Neural progenitor cell (in vitro differentiated cells): ENCODE measurements around the gene STRAP. TPM values are rescaled to one million over a fixed set of nuclear protein-coding genes. Genes with fewer than 3 reads are reported as not detected.

ENCODE experiments used
- DNase-seq: peaks from one replicate; pipeline ENCODE4 v3.0.0-alpha.2; 2016; ENCODE audit warnings: low spot score
- H2AFZ ChIP-seq: fragments of 200-600 bp; sonication (generic); replicated peaks from 2 replicates; pipeline ENCODE4 v1.6.1; 2016; ENCODE audit warnings: antibody characterized with exemption
- H3F3A ChIP-seq: fragments of 200-600 bp; sonication (generic); 2 replicates; pipeline ENCODE4 v1.6.1; 2016; ENCODE audit warnings: antibody characterized with exemption, low read depth
- H3K27ac ChIP-seq: fragments of 200-600 bp; sonication (generic); 2 replicates; pipeline ENCODE4 v1.5.1; 2016; ENCODE audit warnings: mild to moderate bottlenecking
- H3K27me3 ChIP-seq: fragments of 200-600 bp; sonication (generic); 2 replicates; pipeline ENCODE4 v1.6.1; 2016; ENCODE audit warnings: mild to moderate bottlenecking, moderate library complexity
- H3K36me3 ChIP-seq: fragments of 200-600 bp; sonication (generic); 2 replicates; pipeline ENCODE4 v1.5.1; 2016
- H3K4me1 ChIP-seq: fragments of 200-600 bp; sonication (generic); 2 replicates; pipeline ENCODE4 v1.6.1; 2016; ENCODE audit warnings: mixed run types
- H3K4me2 ChIP-seq: fragments of 200-600 bp; sonication (generic); 2 replicates; pipeline ENCODE4 v1.6.1; 2016
- H3K4me3 ChIP-seq: fragments of 200-600 bp; sonication (generic); 2 replicates; pipeline ENCODE4 v1.5.1; 2016
- H3K79me2 ChIP-seq: fragments of 200-600 bp; sonication (generic); 2 replicates; pipeline ENCODE4 v1.6.1; 2016; ENCODE audit warnings: low read depth
- H3K9ac ChIP-seq: fragments of 200-600 bp; sonication (generic); 2 replicates; pipeline ENCODE4 v1.6.1; 2016
- H3K9me3 ChIP-seq: fragments of 200-600 bp; sonication (generic); 2 replicates; pipeline ENCODE4 v1.5.1; 2016; ENCODE audit warnings: low read depth
- H4K20me1 ChIP-seq: fragments of 200-600 bp; sonication (generic); 2 replicates; pipeline ENCODE4 v1.6.1; 2016; ENCODE audit warnings: low read depth
- H3K27ac Mint-ChIP-seq: 3 replicates; pipeline ENCODE4 v1.8.0; 2021; ENCODE audit warnings: mixed read lengths
- H3K27me3 Mint-ChIP-seq: 2 replicates; pipeline ENCODE4 v1.8.0; 2022; ENCODE audit warnings: low read depth, mild to moderate bottlenecking, inconsistent platforms, moderate library complexity, mixed read lengths; ENCODE audit not compliant: insufficient read depth
- H3K36me3 Mint-ChIP-seq: 3 replicates; pipeline ENCODE4 v1.8.0; 2021; ENCODE audit warnings: mixed read lengths
- H3K4me1 Mint-ChIP-seq: 3 replicates; pipeline ENCODE4 v1.8.0; 2021; ENCODE audit warnings: mixed read lengths
- H3K4me3 Mint-ChIP-seq: 3 replicates; pipeline ENCODE4 v1.8.0; 2021; ENCODE audit warnings: mild to moderate bottlenecking, moderate library complexity, mixed read lengths
- H3K9me3 Mint-ChIP-seq: 3 replicates; pipeline ENCODE4 v1.8.0; 2020; ENCODE audit warnings: mixed read lengths
- CTCF ChIP-seq: fragments of 200-600 bp; sonication (generic); IDR thresholded peaks from 2 replicates; pipeline ENCODE4 v1.5.1; 2017; ENCODE audit warnings: antibody characterized with exemption, mild to moderate bottlenecking
- EZH2 ChIP-seq: fragments of 200-600 bp; sonication (generic); IDR thresholded peaks from 2 replicates; pipeline ENCODE4 v1.6.1; 2017; ENCODE audit warnings: antibody characterized with exemption, mild to moderate bottlenecking, moderate library complexity
- EZH2phosphoT487 ChIP-seq: fragments of 200-600 bp; sonication (generic); IDR thresholded peaks from 2 replicates; pipeline ENCODE4 v1.6.1; 2017; ENCODE audit warnings: antibody characterized with exemption
- total RNA-seq: library from RNA; depleted of rRNA; stranded (reverse); fragments of >200 nt; gene quantifications from 2 replicates; pipeline ENCODE4 v1.2.3, GENCODE V29; 2015; ENCODE audit warnings: low replicate concordance

Gene STRAP
- total RNA-seq, 1 donor from 2014 or later, result 303 TPM

DNA sequence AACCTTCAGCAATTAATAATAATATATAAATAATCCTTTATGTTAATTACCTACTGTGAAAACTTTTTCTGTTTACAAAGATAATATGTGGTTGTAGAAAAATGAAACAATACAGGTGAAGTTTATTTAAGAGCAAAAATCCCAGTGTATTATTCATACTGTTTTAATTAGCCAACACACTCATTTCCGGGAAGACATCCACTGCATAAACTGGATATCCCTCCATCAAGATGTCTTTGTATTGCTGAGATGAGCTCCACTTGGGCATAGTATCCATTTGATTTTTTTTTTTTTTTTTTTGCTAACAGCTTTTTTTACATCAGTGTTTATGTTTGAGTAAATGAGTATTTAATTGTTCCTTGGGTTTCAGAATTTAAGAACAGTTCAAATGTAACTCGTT is 15.2 kb downstream of the STRAP start:
- H3K27me3 ChIP-seq, result no peaks in the 10 kb centered on the region
- H3K79me2 ChIP-seq, result peaks cover 22% of the 10 kb centered on the region
- H3K4me1 ChIP-seq, result peaks cover 6% of the 10 kb centered on the region
- peaks cover 32% of the 10 kb centered on the region for H3F3A ChIP-seq
- H3K9ac ChIP-seq, result no peak overlapping the region
- no peak overlapping the region for H3K4me3 Mint-ChIP-seq
- H3K36me3 Mint-ChIP-seq, result peaks cover 21% of the 10 kb centered on the region
- no peak for DNase-seq
- H3K27ac Mint-ChIP-seq, result no peak overlapping the region
- H3K4me1 Mint-ChIP-seq, result no peaks in the 10 kb centered on the region
- peaks cover 50% of the 10 kb centered on the region for H3K36me3 ChIP-seq
- no peak overlapping the region for H2AFZ ChIP-seq
- H4K20me1 ChIP-seq, result peaks cover 28% of the 10 kb centered on the region
- H3K4me2 ChIP-seq, result no peak overlapping the region
- no peaks in the 10 kb centered on the region for H3K9me3 ChIP-seq
- H3K4me3 ChIP-seq, result no peak overlapping the region
- no peak overlapping the region for H3K27ac ChIP-seq
- TF ChIP-seq CTCF (no peak), EZH2phosphoT487 (no peak), EZH2 (no peak)
- H3K27me3 Mint-ChIP-seq, result no peaks in the 10 kb centered on the region
- H3K9me3 Mint-ChIP-seq, result no peaks in the 10 kb centered on the region

- Histone ChIP-seq H3K79me2 (peaks cover 9% of the 10 kb centered on the region), H3K4me3 (no peak overlapping the region), H2AFZ (no peak overlapping the region), H3F3A (peaks cover 25% of the 10 kb centered on the region), H3K9me3 (no peaks in the 10 kb centered on the region), H3K4me2 (no peak overlapping the region), H3K27me3 (no peaks in the 10 kb centered on the region), H3K9ac (no peak overlapping the region), H3K4me1 (no peaks in the 10 kb centered on the region), H4K20me1 (peaks cover 20% of the 10 kb centered on the region), H3K27ac (no peak overlapping the region), H3K36me3 (peaks cover 45% of the 10 kb centered on the region)
- peak; percentile 38 for DNase-seq
- Mint-ChIP-seq H3K36me3 (peaks cover 29% of the 10 kb centered on the region), H3K9me3 (no peaks in the 10 kb centered on the region), H3K27ac (no peak overlapping the region), H3K27me3 (no peaks in the 10 kb centered on the region), H3K4me1 (no peaks in the 10 kb centered on the region), H3K4me3 (no peak overlapping the region)
- no peak for TF ChIP-seq EZH2
- TF ChIP-seq CTCF, result peak; percentile 80
These were observed 17.2 kb downstream of the STRAP start for GRCh38 chr12:15899282-15899870.

DNA sequence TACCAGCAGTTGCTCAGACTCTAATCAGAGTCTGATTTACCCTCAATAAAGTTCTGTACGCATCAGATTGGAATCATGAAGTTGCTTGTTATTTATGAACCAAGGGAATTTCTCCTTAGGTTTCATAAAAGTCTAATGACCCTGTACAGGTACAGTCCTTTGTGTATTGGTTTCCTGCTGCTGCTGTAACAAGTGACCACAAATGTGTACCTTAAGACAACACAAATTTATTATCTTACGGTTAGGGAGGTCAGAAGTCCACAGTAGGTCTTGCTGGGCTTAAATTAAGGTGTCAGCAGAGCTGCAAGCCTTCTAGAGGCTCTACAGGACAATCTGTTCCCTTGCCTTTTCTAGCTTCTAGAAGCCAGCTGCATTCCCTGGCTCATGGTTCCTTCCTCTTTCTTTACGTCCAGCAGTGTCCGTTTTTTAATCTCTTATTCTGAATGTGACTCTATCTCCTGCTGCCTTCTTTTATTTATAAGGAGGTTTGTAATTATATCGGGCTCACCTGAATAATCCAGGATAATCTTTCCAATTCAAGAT is 22.3 kb downstream of the STRAP start:
- peaks cover 21% of the 10 kb centered on the region for H3K36me3 ChIP-seq
- no peaks in the 10 kb centered on the region for H3K27me3 ChIP-seq
- no peak overlapping the region for H3K9ac ChIP-seq
- H3K4me1 Mint-ChIP-seq, result no peaks in the 10 kb centered on the region
- DNase-seq, result no peak
- no peak overlapping the region for H3K4me3 Mint-ChIP-seq
- no peaks in the 10 kb centered on the region for H3K4me1 ChIP-seq
- H2AFZ ChIP-seq, result no peak overlapping the region
- peaks cover 3% of the 10 kb centered on the region for H4K20me1 ChIP-seq
- H3K4me3 ChIP-seq, result no peak overlapping the region
- H3K9me3 Mint-ChIP-seq, result no peaks in the 10 kb centered on the region
- H3K36me3 Mint-ChIP-seq, result peaks cover 26% of the 10 kb centered on the region
- H3K79me2 ChIP-seq, result no peaks in the 10 kb centered on the region
- peaks cover 17% of the 10 kb centered on the region for H3F3A ChIP-seq
- H3K27ac Mint-ChIP-seq, result no peak overlapping the region
- no peaks in the 10 kb centered on the region for H3K27me3 Mint-ChIP-seq
- TF ChIP-seq EZH2phosphoT487 (no peak), CTCF (no peak), EZH2 (no peak)
- H3K4me2 ChIP-seq, result no peak overlapping the region
- H3K27ac ChIP-seq, result peak overlapping the region; percentile 15
- no peaks in the 10 kb centered on the region for H3K9me3 ChIP-seq
